IMR-90 (cell line): ENCODE results near the gene POU6F1. TPM values are rescaled to one million over a fixed set of nuclear protein-coding genes. Genes with fewer than 3 reads are reported as not detected.

Experiments
- ATAC-seq: fragments of 200-7000 bp; cut with Tn5 transposase; 2 replicates; pipeline ENCODE4 v1.9.1; 2020; ENCODE audit warnings: low read depth, mild to moderate bottlenecking, moderate library complexity
- BruUV-seq: library from RNA; stranded (reverse); fragments of 400-500 nt; replicated peaks from 2 replicates; lab custom pipeline; 2021; lab: Mats Ljungman, UMichigan
- CTCF ChIA-PET: fragments of 300-600 bp; formaldehyde crosslinking; extraction: SDS; loops from one replicate; lab custom pipeline; 2021; ENCODE audit warnings: antibody characterized with exemption; lab: Yijun Ruan, JAX
- POLR2A ChIA-PET: fragments of 300-600 bp; sonication (Branson Sonifier 250); formaldehyde crosslinking; loops from one replicate; lab custom pipeline; 2022; ENCODE audit warnings: antibody characterized with exemption; ENCODE audit not compliant: unreplicated experiment; lab: Charles Lee
- DNase-seq: peaks from one replicate; pipeline ENCODE4 v3.0.0; 2013
- H2AFZ ChIP-seq: replicated peaks from 2 replicates; pipeline ENCODE3; 2013; ENCODE audit warnings: low read length, mild to moderate bottlenecking; ENCODE audit not compliant: poor library complexity
- H2AK5ac ChIP-seq: 2 replicates; pipeline ENCODE4 v1.6.1; 2013; ENCODE audit warnings: low read depth, low read length, inconsistent platforms
- H2AK9ac ChIP-seq: replicated peaks from 2 replicates; pipeline ENCODE3; 2013; ENCODE audit warnings: mild to moderate bottlenecking, low read depth, low read length, moderate library complexity; ENCODE audit not compliant: poor library complexity
- H2BK120ac ChIP-seq: 2 replicates; pipeline ENCODE4 v1.6.1; 2013; ENCODE audit warnings: low read depth, low read length, inconsistent platforms
- H2BK15ac ChIP-seq: 3 replicates; pipeline ENCODE4 v1.6.1; 2013; ENCODE audit warnings: low read depth, low read length, inconsistent platforms
- H2BK20ac ChIP-seq: 2 replicates; pipeline ENCODE4 v1.6.1; 2013; ENCODE audit warnings: low read depth, mild to moderate bottlenecking, inconsistent platforms, low read length, moderate library complexity
- H2BK5ac ChIP-seq: 2 replicates; pipeline ENCODE4 v1.6.1; 2013; ENCODE audit warnings: mild to moderate bottlenecking, low read depth, low read length, inconsistent platforms; ENCODE audit not compliant: poor library complexity, severe bottlenecking
- H3K14ac ChIP-seq: replicated peaks from 2 replicates; pipeline ENCODE4 v1.6.1; 2013; ENCODE audit warnings: low read depth, low read length, inconsistent platforms
- H3K18ac ChIP-seq: 2 replicates; pipeline ENCODE4 v1.6.1; 2013; ENCODE audit warnings: low read depth, low read length, control low read depth
- H3K23ac ChIP-seq: 2 replicates; pipeline ENCODE4 v1.6.1; 2013; ENCODE audit warnings: low read depth, low read length, inconsistent platforms
- H3K27ac ChIP-seq: 2 replicates; pipeline ENCODE4 v1.5.1; 2013; ENCODE audit warnings: mild to moderate bottlenecking, control low read depth, low read length; ENCODE audit not compliant: insufficient read depth
- H3K27me3 ChIP-seq: 2 replicates; pipeline ENCODE4 v1.6.1; 2013; ENCODE audit warnings: low read length; ENCODE audit not compliant: control insufficient read depth, insufficient read depth
- H3K36me3 ChIP-seq: 2 replicates; pipeline ENCODE4 v1.6.1; 2013; ENCODE audit warnings: low read length, mixed read lengths; ENCODE audit not compliant: control insufficient read depth, insufficient read depth
- H3K4ac ChIP-seq: 2 replicates; pipeline ENCODE4 v1.6.1; 2013; ENCODE audit warnings: low read depth, low read length, inconsistent platforms
- H3K4me1 ChIP-seq: 2 replicates; pipeline ENCODE4 v1.6.1; 2013; ENCODE audit warnings: low read length, mixed read lengths; ENCODE audit not compliant: control insufficient read depth, insufficient read depth
- H3K4me2 ChIP-seq: 2 replicates; pipeline ENCODE4 v1.6.1; 2013; ENCODE audit warnings: low read depth, mild to moderate bottlenecking, control low read depth, low read length, moderate library complexity
- H3K4me3 ChIP-seq: 2 replicates; pipeline ENCODE4 v1.5.1; 2013; ENCODE audit warnings: low read depth, mild to moderate bottlenecking, control low read depth, low read length, moderate library complexity; ENCODE audit not compliant: insufficient read depth
- H3K56ac ChIP-seq: 2 replicates; pipeline ENCODE4 v1.6.1; 2013; ENCODE audit warnings: low read length, inconsistent platforms; ENCODE audit not compliant: insufficient read depth; ENCODE audit errors: extremely low read depth
- H3K79me1 ChIP-seq, 2 experiments: 2 replicates each; pipeline ENCODE4 v1.6.1; 2013; ENCODE audit warnings: low read length in 2 of 2, inconsistent platforms in 1 of 2, low read depth in 1 of 2
- H3K9ac ChIP-seq: 2 replicates; pipeline ENCODE4 v1.6.1; 2013; ENCODE audit warnings: low read depth, low read length, control low read depth
- H3K9me1 ChIP-seq: 2 replicates; pipeline ENCODE4 v1.6.1; 2013; ENCODE audit warnings: low read length, inconsistent platforms; ENCODE audit not compliant: insufficient read depth
- H3K9me3 ChIP-seq: 2 replicates; pipeline ENCODE4 v1.6.1; 2013; ENCODE audit warnings: low read length; ENCODE audit not compliant: control insufficient read depth, insufficient read depth
- H4K20me1 ChIP-seq: 2 replicates; pipeline ENCODE4 v1.6.1; 2013; ENCODE audit warnings: low read length, inconsistent platforms; ENCODE audit not compliant: insufficient read depth
- H4K5ac ChIP-seq: 2 replicates; pipeline ENCODE4 v1.6.1; 2013; ENCODE audit warnings: mild to moderate bottlenecking, low read depth, low read length, control low read depth
- H4K8ac ChIP-seq, 2 experiments: 2 replicates each; pipeline ENCODE4 v1.6.1; 2013; ENCODE audit warnings: low read depth in 2 of 2, low read length in 2 of 2, control low read depth in 1 of 2, inconsistent platforms in 1 of 2
- H4K91ac ChIP-seq: 2 replicates; pipeline ENCODE4 v1.6.1; 2013; ENCODE audit warnings: low read depth, low read length, inconsistent platforms; ENCODE audit not compliant: insufficient read depth
- BHLHE40 ChIP-seq: fragments of 150-350 bp; IDR thresholded peaks from 2 replicates; pipeline ENCODE4 v1.6.1; 2016; ENCODE audit warnings: mild to moderate bottlenecking, low read depth, low read length
- CEBPB ChIP-seq: IDR thresholded peaks from 2 replicates; pipeline ENCODE4 v1.6.1; 2012; ENCODE audit warnings: low read depth, low read length, improper control_type of control experiment
- CHD1 ChIP-seq: IDR thresholded peaks from 2 replicates; pipeline ENCODE4 v1.6.1; 2012; ENCODE audit warnings: low read depth, low read length, improper control_type of control experiment
- FOS ChIP-seq: fragments of 150-350 bp; IDR thresholded peaks from 2 replicates; pipeline ENCODE4 v1.6.1; 2016; ENCODE audit warnings: low read depth, low read length
- MAFK ChIP-seq: IDR thresholded peaks from 2 replicates; pipeline ENCODE4 v1.6.1; 2012; ENCODE audit warnings: low read depth, low read length, improper control_type of control experiment
- MAZ ChIP-seq: IDR thresholded peaks from 2 replicates; pipeline ENCODE4 v1.6.1; 2012; ENCODE audit warnings: low read depth, mild to moderate bottlenecking, low read length, improper control_type of control experiment, moderate library complexity, borderline replicate concordance
- MXI1 ChIP-seq: IDR thresholded peaks from 2 replicates; pipeline ENCODE4 v1.6.1; 2012; ENCODE audit warnings: low read depth, mild to moderate bottlenecking, low read length, moderate library complexity, borderline replicate concordance
- NFE2L2 ChIP-seq: fragments of 150-350 bp; IDR thresholded peaks from 2 replicates; pipeline ENCODE4 v1.6.1; 2016; ENCODE audit warnings: low read depth, mild to moderate bottlenecking, low read length
- POLR2A ChIP-seq: IDR thresholded peaks from 2 replicates; pipeline ENCODE4 v1.6.1; 2012; ENCODE audit warnings: mild to moderate bottlenecking, low read depth, low read length
- RAD21 ChIP-seq: IDR thresholded peaks from 2 replicates; pipeline ENCODE4 v1.6.1; 2012; ENCODE audit warnings: low read length, improper control_type of control experiment
- RCOR1 ChIP-seq: IDR thresholded peaks from 2 replicates; pipeline ENCODE4 v1.6.1; 2012; ENCODE audit warnings: mild to moderate bottlenecking, low read length, improper control_type of control experiment; ENCODE audit not compliant: insufficient replicate concordance
- RFX5 ChIP-seq: IDR thresholded peaks from 2 replicates; pipeline ENCODE4 v1.8.0; 2012; ENCODE audit warnings: low read depth, mild to moderate bottlenecking, low read length, moderate library complexity
- SMC3 ChIP-seq: fragments of 150-350 bp; IDR thresholded peaks from 2 replicates; pipeline ENCODE4 v1.6.1; 2016; ENCODE audit warnings: low read depth, mild to moderate bottlenecking, antibody characterized with exemption, low read length, moderate library complexity
- WGBS, 2 experiments: methylation state at CpG; one replicate each; pipeline versions ENCODE4 v1.1.5 to v1.1.7; 2013; ENCODE audit warnings: missing lambda C conversion rate in 2 of 2; ENCODE audit not compliant: insufficient read length in 1 of 2; ENCODE audit errors: extremely low coverage in 2 of 2; 5-methylcytosine and 5-hydroxymethylcytosine counted together
- dilution Hi-C: fragments of 300-500 bp; cut with HindIII; formaldehyde crosslinking; loops from one replicate; pipeline ENCODE4 v1.14.3; 2018; ENCODE audit warnings: low sequenced_read_pairs; ENCODE audit not compliant: unreplicated experiment
- in situ Hi-C: fragments of 300-500 bp; cut with MboI; formaldehyde crosslinking; loops from 3 replicates; pipeline ENCODE4 v1.14.3; 2019; ENCODE audit warnings: low sequenced_read_pairs, inconsistent platforms, mixed read lengths
- intact Hi-C: fragments of 100-400 bp; cut with micrococcal nuclease; formaldehyde crosslinking; loops from 2 replicates; pipeline ENCODE4 v1.10.0; 2022
- polyA plus RNA-seq, 3 experiments: library from polyadenylated mRNA; depleted of rRNA; stranded (reverse); fragments of >200 nt; gene quantifications; 2 replicates each; pipeline ENCODE4 v1.2.3, GENCODE V29; 2012; ENCODE audit warnings: low replicate concordance in 1 of 3
- total RNA-seq: library from RNA; depleted of rRNA; stranded (reverse); fragments of >200 nt; gene quantifications from 2 replicates; pipeline ENCODE4 v1.2.3, GENCODE V29; 2012
- TF ChIP-seq, protein P1 (sequence below): fragments of 150-350 bp; IDR thresholded peaks from 2 replicates; pipeline ENCODE4 v1.6.1; 2016; ENCODE audit warnings: low read depth, mild to moderate bottlenecking, low read length, moderate library complexity, borderline replicate concordance
- TF ChIP-seq, protein P2 (sequence below): conservative IDR thresholded peaks from 2 replicates; pipeline ENCODE4 v1.5.1; 2012; ENCODE audit warnings: mild to moderate bottlenecking, low read depth, low read length, improper control_type of control experiment
- TF ChIP-seq, protein P3 (sequence below): fragments of 150-350 bp; IDR thresholded peaks from 2 replicates; pipeline ENCODE4 v1.6.1; 2017; ENCODE audit warnings: mild to moderate bottlenecking, antibody characterized with exemption, low read length, low read depth

POU6F1 gene
- total and polyA plus RNA-seq, 2 of the 4 experiments (the other 2 are of a cell fraction) = 0.90 to 3.6 TPM

DNA sequence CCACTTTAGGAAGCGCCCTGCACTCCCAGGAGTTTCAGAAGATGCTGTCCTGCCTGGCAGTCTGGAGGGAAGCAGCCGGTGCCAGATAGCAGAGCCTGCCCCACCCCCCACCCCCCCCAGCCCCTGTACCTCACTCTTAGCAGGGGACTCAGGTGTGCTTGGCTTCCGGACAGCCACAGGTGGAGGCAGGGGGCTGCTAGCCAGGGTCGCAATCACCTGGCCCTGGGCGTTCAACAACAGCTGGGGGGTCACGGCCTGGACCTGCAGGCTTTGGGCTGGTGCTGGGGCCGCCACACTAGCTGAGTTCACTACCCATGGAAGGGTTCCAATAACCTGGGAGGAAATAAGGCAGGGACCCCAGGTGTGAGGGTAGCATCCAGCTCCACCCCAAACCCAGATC is 22.0 kb downstream of the POU6F1 start:
- Histone ChIP-seq H4K91ac (no peak overlapping the region), H2AFZ (no peak overlapping the region), H3K27ac (no peak overlapping the region), H3K9me1 (0 out of 2 replicates have a peak, but pooled peaks cover 2% of the 10 kb centered on the region), H3K36me3 (peaks cover 8% of the 10 kb centered on the region; the same call in 1 of the 2 replicates), H3K23ac (no peak overlapping the region), H2BK20ac (no peak overlapping the region), H3K56ac (no peak overlapping the region), H3K79me1 (no peaks in the 10 kb centered on the region), H3K14ac (no peak overlapping the region), H3K27me3 (no peaks in the 10 kb centered on the region), H4K8ac (no peak overlapping the region), H3K4me1 (no peaks in the 10 kb centered on the region), H2AK5ac (no peak overlapping the region), H3K18ac (no peak overlapping the region), H4K20me1 (no peaks in the 10 kb centered on the region), H2AK9ac (no peak overlapping the region), H4K5ac (no peak overlapping the region), H2BK120ac (no peak overlapping the region), H3K4me3 (no peak overlapping the region), H3K9me3 (no peaks in the 10 kb centered on the region), H3K4me2 (no peak overlapping the region), H3K4ac (no peak overlapping the region), H3K9ac (no peak overlapping the region), H2BK5ac (no peak overlapping the region), H2BK15ac (no peak overlapping the region)
- POLR2A ChIA-PET = no interaction called here
- intact Hi-C loops (no loop called here), dilution Hi-C loops (no loop called here), in situ Hi-C loops (no loop called here)
- WGBS, 2 experiments = 90% methylated on average over 2 of the region's 7 CpGs; no CpG with 5 or more reads in 1 of the 2 experiments
- TF ChIP-seq, protein P1, sequence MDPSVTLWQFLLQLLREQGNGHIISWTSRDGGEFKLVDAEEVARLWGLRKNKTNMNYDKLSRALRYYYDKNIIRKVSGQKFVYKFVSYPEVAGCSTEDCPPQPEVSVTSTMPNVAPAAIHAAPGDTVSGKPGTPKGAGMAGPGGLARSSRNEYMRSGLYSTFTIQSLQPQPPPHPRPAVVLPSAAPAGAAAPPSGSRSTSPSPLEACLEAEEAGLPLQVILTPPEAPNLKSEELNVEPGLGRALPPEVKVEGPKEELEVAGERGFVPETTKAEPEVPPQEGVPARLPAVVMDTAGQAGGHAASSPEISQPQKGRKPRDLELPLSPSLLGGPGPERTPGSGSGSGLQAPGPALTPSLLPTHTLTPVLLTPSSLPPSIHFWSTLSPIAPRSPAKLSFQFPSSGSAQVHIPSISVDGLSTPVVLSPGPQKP = no peak
- no peak for TF ChIP-seq MXI1
- TF ChIP-seq MAZ = no peak
- no peak for TF ChIP-seq RFX5
- TF ChIP-seq, protein P2, sequence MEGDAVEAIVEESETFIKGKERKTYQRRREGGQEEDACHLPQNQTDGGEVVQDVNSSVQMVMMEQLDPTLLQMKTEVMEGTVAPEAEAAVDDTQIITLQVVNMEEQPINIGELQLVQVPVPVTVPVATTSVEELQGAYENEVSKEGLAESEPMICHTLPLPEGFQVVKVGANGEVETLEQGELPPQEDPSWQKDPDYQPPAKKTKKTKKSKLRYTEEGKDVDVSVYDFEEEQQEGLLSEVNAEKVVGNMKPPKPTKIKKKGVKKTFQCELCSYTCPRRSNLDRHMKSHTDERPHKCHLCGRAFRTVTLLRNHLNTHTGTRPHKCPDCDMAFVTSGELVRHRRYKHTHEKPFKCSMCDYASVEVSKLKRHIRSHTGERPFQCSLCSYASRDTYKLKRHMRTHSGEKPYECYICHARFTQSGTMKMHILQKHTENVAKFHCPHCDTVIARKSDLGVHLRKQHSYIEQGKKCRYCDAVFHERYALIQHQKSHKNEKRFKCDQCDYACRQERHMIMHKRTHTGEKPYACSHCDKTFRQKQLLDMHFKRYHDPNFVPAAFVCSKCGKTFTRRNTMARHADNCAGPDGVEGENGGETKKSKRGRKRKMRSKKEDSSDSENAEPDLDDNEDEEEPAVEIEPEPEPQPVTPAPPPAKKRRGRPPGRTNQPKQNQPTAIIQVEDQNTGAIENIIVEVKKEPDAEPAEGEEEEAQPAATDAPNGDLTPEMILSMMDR = no peak
- TF ChIP-seq POLR2A = no peak
- TF ChIP-seq MAFK = no peak
- TF ChIP-seq SMC3 = no peak
- TF ChIP-seq CEBPB = no peak
- TF ChIP-seq CHD1 = no peak
- TF ChIP-seq NFE2L2 = no peak
- TF ChIP-seq RCOR1 = no peak
- TF ChIP-seq BHLHE40 = no peak
- no peak for TF ChIP-seq FOS
- no peak for TF ChIP-seq RAD21
- TF ChIP-seq, protein P3, sequence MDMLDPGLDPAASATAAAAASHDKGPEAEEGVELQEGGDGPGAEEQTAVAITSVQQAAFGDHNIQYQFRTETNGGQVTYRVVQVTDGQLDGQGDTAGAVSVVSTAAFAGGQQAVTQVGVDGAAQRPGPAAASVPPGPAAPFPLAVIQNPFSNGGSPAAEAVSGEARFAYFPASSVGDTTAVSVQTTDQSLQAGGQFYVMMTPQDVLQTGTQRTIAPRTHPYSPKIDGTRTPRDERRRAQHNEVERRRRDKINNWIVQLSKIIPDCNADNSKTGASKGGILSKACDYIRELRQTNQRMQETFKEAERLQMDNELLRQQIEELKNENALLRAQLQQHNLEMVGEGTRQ = no peak
- CTCF ChIA-PET = interaction anchor here (0.6 kb wide), 1 partner anchor 1204 kb away, joined by 3 read pairs; no protein-coding TSS in a partner anchor
- DNase-seq = no peak
- ATAC-seq = no peak
- BruUV-seq = no TSS peak
